Activated CD8-positive, alpha-beta T cell treated with anti-CD3 and anti-CD28 coated beads for 36 hours (primary cell): ENCODE results near the gene ZNF420. TPM values are rescaled to one million over a fixed set of nuclear protein-coding genes. Genes with fewer than 3 reads are reported as not detected.

Source experiments
- ATAC-seq: fragments of 200-7000 bp; cut with Tn5 transposase; one replicate; pipeline ENCODE4 v1.10.0; 2021; ENCODE audit warnings: mild to moderate bottlenecking, moderate library complexity
- CTCF ChIA-PET: fragments of 350-600 bp; sonication (Branson Sonifier 250); formaldehyde crosslinking; loops from one replicate; lab custom pipeline; 2021; ENCODE audit warnings: antibody characterized with exemption; lab: Charles Lee
- POLR2A ChIA-PET: fragments of 350-600 bp; sonication (Branson Sonifier 250); formaldehyde crosslinking; loops from one replicate; lab custom pipeline; 2021; ENCODE audit warnings: antibody characterized with exemption; lab: Charles Lee
- DNase-seq: peaks from one replicate; pipeline ENCODE4 v3.0.0-alpha.2; 2020
- H3K27ac Mint-ChIP-seq: one replicate; pipeline ENCODE4 v1.8.0; 2021; ENCODE audit warnings: mild to moderate bottlenecking, mixed read lengths
- H3K27me3 Mint-ChIP-seq: one replicate; pipeline ENCODE4 v1.8.0; 2021; ENCODE audit warnings: mixed read lengths
- H3K36me3 Mint-ChIP-seq: one replicate; pipeline ENCODE4 v1.8.0; 2021; ENCODE audit warnings: low read depth, mixed read lengths
- H3K4me1 Mint-ChIP-seq: one replicate; pipeline ENCODE4 v1.8.0; 2021; ENCODE audit warnings: low read depth, mixed read lengths
- H3K4me3 Mint-ChIP-seq: one replicate; pipeline ENCODE4 v1.8.0; 2021; ENCODE audit warnings: mild to moderate bottlenecking, moderate library complexity, mixed read lengths
- H3K9me3 Mint-ChIP-seq: one replicate; pipeline ENCODE4 v1.8.0; 2021; ENCODE audit warnings: mixed read lengths
- intact Hi-C: fragments of 100-400 bp; cut with micrococcal nuclease; formaldehyde crosslinking; loops from one replicate; pipeline ENCODE4 v1.10.0; 2022
- total RNA-seq, 2 experiments: library from RNA; stranded (reverse); gene quantifications; one replicate each; pipeline ENCODE4 v1.2.3, GENCODE V29; 2021
- TF ChIP-seq, protein P1 (sequence below): fragments of 200-600 bp; IDR thresholded peaks from one replicate; pipeline ENCODE4 v1.8.0; 2022; ENCODE audit warnings: antibody characterized with exemption, mild to moderate bottlenecking

Gene ZNF420
- total RNA-seq, 2 experiments from 2014 or later = 10.1 to 12.0 TPM

DNA sequence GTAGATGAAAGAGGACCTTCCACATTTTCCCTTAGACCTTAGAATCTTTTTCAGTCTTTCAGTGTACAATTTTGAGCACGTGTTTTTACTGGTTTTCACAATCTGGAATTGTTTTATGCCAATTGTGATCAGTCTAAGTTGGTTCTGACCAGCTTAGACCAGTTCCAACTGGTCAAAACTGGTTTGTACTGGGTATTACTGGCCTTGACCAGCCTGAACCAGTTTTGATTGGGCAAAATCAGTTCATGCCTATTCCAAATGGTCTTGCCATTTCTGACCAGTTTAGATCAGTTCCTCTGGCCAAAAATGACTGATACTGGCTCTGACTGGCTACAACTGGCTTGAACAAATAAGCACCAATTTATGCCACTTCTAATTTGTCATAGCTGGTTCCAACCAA, 57.9 kb downstream of the ZNF420 start:
- Mint-ChIP-seq H3K4me3 (no peak overlapping the region), H3K27ac (no peak overlapping the region), H3K4me1 (no peaks in the 10 kb centered on the region), H3K27me3 (no peaks in the 10 kb centered on the region), H3K9me3 (peaks cover 60% of the 10 kb centered on the region), H3K36me3 (peaks cover 53% of the 10 kb centered on the region)
- POLR2A ChIA-PET = no interaction called here
- TF ChIP-seq, protein P1, sequence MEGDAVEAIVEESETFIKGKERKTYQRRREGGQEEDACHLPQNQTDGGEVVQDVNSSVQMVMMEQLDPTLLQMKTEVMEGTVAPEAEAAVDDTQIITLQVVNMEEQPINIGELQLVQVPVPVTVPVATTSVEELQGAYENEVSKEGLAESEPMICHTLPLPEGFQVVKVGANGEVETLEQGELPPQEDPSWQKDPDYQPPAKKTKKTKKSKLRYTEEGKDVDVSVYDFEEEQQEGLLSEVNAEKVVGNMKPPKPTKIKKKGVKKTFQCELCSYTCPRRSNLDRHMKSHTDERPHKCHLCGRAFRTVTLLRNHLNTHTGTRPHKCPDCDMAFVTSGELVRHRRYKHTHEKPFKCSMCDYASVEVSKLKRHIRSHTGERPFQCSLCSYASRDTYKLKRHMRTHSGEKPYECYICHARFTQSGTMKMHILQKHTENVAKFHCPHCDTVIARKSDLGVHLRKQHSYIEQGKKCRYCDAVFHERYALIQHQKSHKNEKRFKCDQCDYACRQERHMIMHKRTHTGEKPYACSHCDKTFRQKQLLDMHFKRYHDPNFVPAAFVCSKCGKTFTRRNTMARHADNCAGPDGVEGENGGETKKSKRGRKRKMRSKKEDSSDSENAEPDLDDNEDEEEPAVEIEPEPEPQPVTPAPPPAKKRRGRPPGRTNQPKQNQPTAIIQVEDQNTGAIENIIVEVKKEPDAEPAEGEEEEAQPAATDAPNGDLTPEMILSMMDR = no peak
- intact Hi-C loops = no loop called here
- ATAC-seq (no peak), DNase-seq (no peak)
- CTCF ChIA-PET = no interaction called here

DNA sequence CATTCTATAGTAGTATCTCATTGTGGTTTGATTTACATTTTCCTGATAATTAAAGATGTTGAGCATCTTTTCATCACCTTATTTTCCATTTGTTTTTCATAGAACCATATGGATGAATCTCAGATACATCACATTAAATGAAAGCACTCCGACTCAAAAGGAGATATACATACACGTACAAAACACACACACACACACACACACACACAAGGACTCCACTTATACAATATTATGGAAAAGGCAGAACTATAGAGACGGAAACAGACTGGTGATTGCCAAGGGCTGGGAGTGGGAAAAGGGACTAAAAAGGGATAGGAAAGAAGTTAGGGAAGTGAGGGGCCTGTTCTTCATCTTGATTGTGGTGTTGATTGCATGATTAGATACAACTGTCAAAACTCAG, 70.0 kb downstream of the ZNF420 start:
- Mint-ChIP-seq H3K27me3 (no peaks in the 10 kb centered on the region), H3K36me3 (peaks cover 65% of the 10 kb centered on the region), H3K27ac (no peak overlapping the region), H3K4me1 (no peaks in the 10 kb centered on the region), H3K4me3 (no peak overlapping the region), H3K9me3 (peaks cover 59% of the 10 kb centered on the region)
- DNase-seq = no peak
- intact Hi-C loops = no loop called here
- POLR2A ChIA-PET = no interaction called here
- TF ChIP-seq, protein P1 = no peak
- no peak for ATAC-seq
- CTCF ChIA-PET = no interaction called here

DNA sequence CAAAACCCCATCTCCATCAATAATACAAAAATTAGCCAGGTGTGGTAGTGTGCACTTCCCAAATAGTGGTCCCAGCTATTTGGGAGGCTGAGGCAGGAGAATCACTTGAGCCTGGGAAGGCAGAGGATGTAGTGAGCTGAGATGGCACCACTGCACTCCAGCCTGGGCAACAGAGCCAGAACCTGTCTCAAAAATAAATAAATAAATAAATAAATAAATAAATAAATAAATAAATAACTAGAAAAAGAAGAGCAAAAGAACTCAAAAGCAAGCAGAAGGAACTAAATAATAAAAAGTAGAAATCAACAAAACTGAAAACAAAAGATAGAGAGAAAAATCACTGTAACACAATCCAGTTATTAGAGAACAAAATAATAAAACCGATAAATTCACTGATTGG, 81.9 kb downstream of the ZNF420 start:
- CTCF ChIA-PET = no interaction called here
- ATAC-seq = no peak
- TF ChIP-seq, protein P1 = no peak
- Mint-ChIP-seq H3K27me3 (no peaks in the 10 kb centered on the region), H3K4me1 (no peaks in the 10 kb centered on the region), H3K36me3 (peaks cover 83% of the 10 kb centered on the region), H3K9me3 (peaks cover 57% of the 10 kb centered on the region), H3K4me3 (no peak overlapping the region), H3K27ac (no peak overlapping the region)
- POLR2A ChIA-PET = no interaction called here
- intact Hi-C loops = no loop called here
- DNase-seq = no peak

DNA sequence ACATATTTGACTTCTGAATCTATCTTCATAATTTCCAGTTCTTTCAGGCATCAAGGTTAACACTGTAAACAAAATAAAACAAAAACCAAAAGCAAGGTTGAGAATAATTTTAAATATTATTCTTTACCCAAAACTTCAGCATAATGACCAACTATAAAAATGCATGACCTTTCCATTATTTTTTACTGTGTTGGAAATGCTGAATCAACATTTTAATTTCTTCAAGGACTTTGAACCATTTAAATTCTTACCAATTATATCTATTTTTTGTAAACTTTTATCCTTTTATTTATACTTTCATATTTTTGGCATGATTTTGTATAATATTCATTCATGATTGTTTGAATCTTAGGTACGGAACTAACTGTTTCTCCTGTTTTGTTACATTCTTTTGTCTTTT, 87.4 kb downstream of the ZNF420 start:
- Mint-ChIP-seq H3K4me1 (no peaks in the 10 kb centered on the region), H3K27me3 (no peaks in the 10 kb centered on the region), H3K4me3 (no peak overlapping the region), H3K9me3 (peaks cover 40% of the 10 kb centered on the region), H3K36me3 (peaks cover 81% of the 10 kb centered on the region), H3K27ac (no peak overlapping the region)
- CTCF ChIA-PET = no interaction called here
- DNase-seq (no peak), ATAC-seq (no peak)
- POLR2A ChIA-PET = no interaction called here
- intact Hi-C loops = no loop called here
- TF ChIP-seq, protein P1 = no peak

DNA sequence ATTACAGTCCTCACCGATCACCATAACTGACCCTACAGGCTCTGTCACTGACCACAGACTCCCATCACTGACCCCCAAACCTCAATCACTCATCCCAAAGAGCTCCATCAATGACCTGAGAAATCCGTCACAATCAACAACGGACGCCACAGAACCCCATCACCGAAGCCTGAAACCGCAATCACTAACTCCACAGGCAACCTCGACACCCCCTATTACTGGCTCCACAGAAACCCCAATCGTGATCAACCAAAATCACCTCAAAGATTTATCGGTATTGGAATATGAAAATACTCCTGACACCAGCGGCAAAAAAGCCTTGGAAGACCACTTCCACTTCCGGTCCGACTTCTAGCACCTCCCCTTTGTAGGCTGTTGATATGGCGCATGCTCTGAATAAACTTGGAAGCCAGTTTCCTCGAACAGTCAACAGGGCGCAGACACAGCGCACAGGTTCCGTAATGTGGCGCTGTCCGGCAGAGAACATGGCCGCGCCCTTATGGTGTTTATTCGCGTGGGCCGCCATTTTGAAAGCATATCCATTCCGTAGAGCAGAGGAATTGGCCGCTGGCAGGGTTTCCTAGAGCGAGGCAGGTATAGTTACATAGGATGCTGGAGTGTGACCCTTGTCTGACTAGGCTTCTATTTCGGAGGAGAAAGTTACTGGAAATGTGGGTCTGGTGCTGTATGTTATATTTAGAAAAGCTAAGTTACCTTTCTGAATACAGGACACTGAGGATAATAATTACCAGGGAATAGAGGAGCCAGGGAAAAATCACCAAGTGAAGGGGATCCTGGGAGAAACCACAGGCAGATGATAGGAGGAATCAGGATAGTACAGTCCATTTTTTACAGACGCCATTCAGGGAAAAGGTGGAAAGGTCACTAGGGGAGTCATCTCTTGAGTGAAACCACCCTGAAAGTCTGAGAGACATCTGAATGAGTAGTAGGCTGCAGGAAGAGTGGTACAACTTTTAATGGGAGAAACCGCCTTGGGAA, 94.4 kb downstream of the ZNF420 start, which contains the start of gene ZNF585A:
Gene ZNF585A (minus strand): TSS at position 328 of the 999 bp plus-strand sequence. CDS start 2,785 bp downstream, outside the sequence.
- ChIA-PET POLR2A (no interaction called here), CTCF (interaction anchor here (1.4 kb wide), 1 partner anchor 37 kb away, joined by 3 read pairs; no protein-coding TSS in a partner anchor)
- DNase-seq = peak; percentile 93
- intact Hi-C loops = loop anchor here (2.0 kb wide), 1 partner anchor 38 kb away; the partner anchor contains the start of gene ZNF585B
- H3K36me3 Mint-ChIP-seq = peaks cover 31% of the 10 kb centered on the region
- no peaks in the 10 kb centered on the region for H3K4me1 Mint-ChIP-seq
- TF ChIP-seq, protein P1 = no peak
- peaks cover 25% of the 10 kb centered on the region for H3K9me3 Mint-ChIP-seq
- H3K4me3 Mint-ChIP-seq = no peak within 1 kb of the TSS
- no peak within 1 kb of the TSS for H3K27ac Mint-ChIP-seq
- ATAC-seq = peak; percentile 100
- H3K27me3 Mint-ChIP-seq = no peaks in the 10 kb centered on the region
